ENCODE measurements around the gene TBC1D12.

The TBC1D12 gene

GRCh38 chr10:94456942-94457341 lies 54.6 kb downstream of the TBC1D12 start:
- Histone ChIP-seq H3K9me3 (ENCODE audit: control insufficient read depth, low read length) (no peaks in the 10 kb centered on the region), H3K4me1 (ENCODE audit: control insufficient read depth, insufficient read depth, low read length, poor library complexity, severe bottlenecking) (no peaks in the 10 kb centered on the region), H3K36me3 (ENCODE audit: control insufficient read depth, insufficient read depth, low read length) (no peaks in the 10 kb centered on the region), H3K27ac (ENCODE audit: low read depth, low read length, severe bottlenecking) (no peak overlapping the region), H3K4me3 (ENCODE audit: extremely low read depth, insufficient read depth, low read length, poor library complexity, severe bottlenecking) (no peak overlapping the region)
- WGBS, 2 experiments (ENCODE audit: insufficient coverage in 2 of 2), result 70 to 100% methylated on average over 1 of the region's 2 CpGs

GRCh38 chr10:94459385-94459784 lies 57.0 kb downstream of the TBC1D12 start:
- WGBS, 2 experiments (ENCODE audit: insufficient coverage in 2 of 2), result 97 to 98% methylated on average over 15 to 24 of the region's 25 CpGs
- no peak overlapping the region for H3K27ac ChIP-seq (ENCODE audit: low read depth, low read length, severe bottlenecking)
- no peaks in the 10 kb centered on the region for H3K4me1 ChIP-seq (ENCODE audit: control insufficient read depth, insufficient read depth, low read length, poor library complexity, severe bottlenecking)
- H3K36me3 ChIP-seq (ENCODE audit: control insufficient read depth, insufficient read depth, low read length), result no peaks in the 10 kb centered on the region
- no peak overlapping the region for H3K4me3 ChIP-seq (ENCODE audit: extremely low read depth, insufficient read depth, low read length, poor library complexity, severe bottlenecking)
- no peaks in the 10 kb centered on the region for H3K9me3 ChIP-seq (ENCODE audit: control insufficient read depth, low read length)

GRCh38 chr10:94461503-94461902 lies 59.2 kb downstream of the TBC1D12 start:
- Histone ChIP-seq H3K27ac (ENCODE audit: low read depth, low read length, severe bottlenecking) (no peak overlapping the region), H3K4me1 (ENCODE audit: control insufficient read depth, insufficient read depth, low read length, poor library complexity, severe bottlenecking) (no peaks in the 10 kb centered on the region), H3K4me3 (ENCODE audit: extremely low read depth, insufficient read depth, low read length, poor library complexity, severe bottlenecking) (no peak overlapping the region), H3K9me3 (ENCODE audit: control insufficient read depth, low read length) (no peaks in the 10 kb centered on the region), H3K36me3 (ENCODE audit: control insufficient read depth, insufficient read depth, low read length) (no peaks in the 10 kb centered on the region)
- 100% methylated on average over 1 of the region's 1 CpG; no CpG with 5 or more reads in 1 of the 2 experiments for WGBS, 2 experiments (ENCODE audit: insufficient coverage in 2 of 2)

GRCh38 chr10:94462130-94462529 lies 59.8 kb downstream of the TBC1D12 start:
- Histone ChIP-seq H3K36me3 (ENCODE audit: control insufficient read depth, insufficient read depth, low read length) (no peaks in the 10 kb centered on the region), H3K27ac (ENCODE audit: low read depth, low read length, severe bottlenecking) (no peak overlapping the region), H3K9me3 (ENCODE audit: control insufficient read depth, low read length) (no peaks in the 10 kb centered on the region), H3K4me1 (ENCODE audit: control insufficient read depth, insufficient read depth, low read length, poor library complexity, severe bottlenecking) (no peaks in the 10 kb centered on the region), H3K4me3 (ENCODE audit: extremely low read depth, insufficient read depth, low read length, poor library complexity, severe bottlenecking) (no peak overlapping the region)

GRCh38 chr10:94465684-94466083 lies 63.3 kb downstream of the TBC1D12 start:
- H3K9me3 ChIP-seq (ENCODE audit: control insufficient read depth, low read length), result no peaks in the 10 kb centered on the region
- WGBS, 2 experiments (ENCODE audit: insufficient coverage in 2 of 2), result 87% methylated on average over 8 of the region's 15 CpGs; no CpG with 5 or more reads in 1 of the 2 experiments

GRCh38 chr10:94481410-94481809 lies 79.1 kb downstream of the TBC1D12 start:
- Histone ChIP-seq H3K27ac (ENCODE audit: low read depth, low read length, severe bottlenecking) (no peak overlapping the region), H3K36me3 (ENCODE audit: control insufficient read depth, insufficient read depth, low read length) (no peaks in the 10 kb centered on the region), H3K4me1 (ENCODE audit: control insufficient read depth, insufficient read depth, low read length, poor library complexity, severe bottlenecking) (no peaks in the 10 kb centered on the region), H3K4me3 (ENCODE audit: extremely low read depth, insufficient read depth, low read length, poor library complexity, severe bottlenecking) (no peak overlapping the region), H3K9me3 (ENCODE audit: control insufficient read depth, low read length) (peaks cover 8% of the 10 kb centered on the region)

More at GRCh38 chr10:94465684-94466083, 63.3 kb downstream of the TBC1D12 start:
- Histone ChIP-seq H3K36me3 (ENCODE audit: control insufficient read depth, insufficient read depth, low read length) (no peaks in the 10 kb centered on the region), H3K4me3 (ENCODE audit: extremely low read depth, insufficient read depth, low read length, poor library complexity, severe bottlenecking) (no peak overlapping the region), H3K4me1 (ENCODE audit: control insufficient read depth, insufficient read depth, low read length, poor library complexity, severe bottlenecking) (no peaks in the 10 kb centered on the region), H3K27ac (ENCODE audit: low read depth, low read length, severe bottlenecking) (no peak overlapping the region)

- Histone ChIP-seq H3K36me3 (ENCODE audit: control insufficient read depth, insufficient read depth, low read length) (no peaks in the 10 kb centered on the region), H3K27ac (ENCODE audit: low read depth, low read length, severe bottlenecking) (no peak overlapping the region), H3K9me3 (ENCODE audit: control insufficient read depth, low read length) (peaks cover 8% of the 10 kb centered on the region), H3K4me1 (ENCODE audit: control insufficient read depth, insufficient read depth, low read length, poor library complexity, severe bottlenecking) (no peaks in the 10 kb centered on the region), H3K4me3 (ENCODE audit: extremely low read depth, insufficient read depth, low read length, poor library complexity, severe bottlenecking) (no peak overlapping the region)
- WGBS, 2 experiments (ENCODE audit: insufficient coverage in 2 of 2), result 80 to 100% methylated on average over 1 to 4 of the region's 4 CpGs
Observed at GRCh38 chr10:94483970-94484369, 81.6 kb downstream of the TBC1D12 start.

GRCh38 chr10:94485094-94485493 lies 82.8 kb downstream of the TBC1D12 start:
- H3K36me3 ChIP-seq (ENCODE audit: control insufficient read depth, insufficient read depth, low read length), result no peaks in the 10 kb centered on the region
- H3K4me1 ChIP-seq (ENCODE audit: control insufficient read depth, insufficient read depth, low read length, poor library complexity, severe bottlenecking), result no peaks in the 10 kb centered on the region
- no CpG with 5 or more reads among the region's 1 CpG for WGBS, 2 experiments (ENCODE audit: insufficient coverage in 2 of 2)
- H3K27ac ChIP-seq (ENCODE audit: low read depth, low read length, severe bottlenecking), result no peak overlapping the region
- H3K4me3 ChIP-seq (ENCODE audit: extremely low read depth, insufficient read depth, low read length, poor library complexity, severe bottlenecking), result no peak overlapping the region
- H3K9me3 ChIP-seq (ENCODE audit: control insufficient read depth, low read length), result peaks cover 8% of the 10 kb centered on the region

GRCh38 chr10:94487575-94487974 lies 85.2 kb downstream of the TBC1D12 start:
- no peak overlapping the region for H3K27ac ChIP-seq (ENCODE audit: low read depth, low read length, severe bottlenecking)
- H3K4me1 ChIP-seq (ENCODE audit: control insufficient read depth, insufficient read depth, low read length, poor library complexity, severe bottlenecking), result no peaks in the 10 kb centered on the region
- H3K9me3 ChIP-seq (ENCODE audit: control insufficient read depth, low read length), result peaks cover 8% of the 10 kb centered on the region
- 100% methylated on average over 1 to 2 of the region's 3 CpGs for WGBS, 2 experiments (ENCODE audit: insufficient coverage in 2 of 2)
- H3K36me3 ChIP-seq (ENCODE audit: control insufficient read depth, insufficient read depth, low read length), result no peaks in the 10 kb centered on the region
- no peak overlapping the region for H3K4me3 ChIP-seq (ENCODE audit: extremely low read depth, insufficient read depth, low read length, poor library complexity, severe bottlenecking)

- Histone ChIP-seq H3K9me3 (ENCODE audit: control insufficient read depth, low read length) (peaks cover 3% of the 10 kb centered on the region), H3K4me3 (ENCODE audit: extremely low read depth, insufficient read depth, low read length, poor library complexity, severe bottlenecking) (no peak overlapping the region), H3K36me3 (ENCODE audit: control insufficient read depth, insufficient read depth, low read length) (no peaks in the 10 kb centered on the region), H3K27ac (ENCODE audit: low read depth, low read length, severe bottlenecking) (no peak overlapping the region), H3K4me1 (ENCODE audit: control insufficient read depth, insufficient read depth, low read length, poor library complexity, severe bottlenecking) (no peaks in the 10 kb centered on the region)
- WGBS, 2 experiments (ENCODE audit: insufficient coverage in 2 of 2), result 97% methylated on average over 3 of the region's 4 CpGs
Observed at GRCh38 chr10:94489107-94489506, 86.8 kb downstream of the TBC1D12 start.

GRCh38 chr10:94489976-94490788 lies 87.8 kb downstream of the TBC1D12 start:
- H3K4me1 ChIP-seq (ENCODE audit: control insufficient read depth, insufficient read depth, low read length, poor library complexity, severe bottlenecking), result no peaks in the 10 kb centered on the region
- H3K36me3 ChIP-seq (ENCODE audit: control insufficient read depth, insufficient read depth, low read length), result no peaks in the 10 kb centered on the region
- WGBS, 2 experiments (ENCODE audit: insufficient coverage in 2 of 2), result 83 to 100% methylated on average over 1 to 2 of the region's 3 CpGs
- H3K27ac ChIP-seq (ENCODE audit: low read depth, low read length, severe bottlenecking), result no peak overlapping the region
- no peaks in the 10 kb centered on the region for H3K9me3 ChIP-seq (ENCODE audit: control insufficient read depth, low read length)
- H3K4me3 ChIP-seq (ENCODE audit: extremely low read depth, insufficient read depth, low read length, poor library complexity, severe bottlenecking), result no peak overlapping the region

Measured in mesodermal cell (in vitro differentiated cells).